ENCODE results near the gene PRB3. TPM values are rescaled to one million over a fixed set of nuclear protein-coding genes. Genes with fewer than 3 reads are reported as not detected.

The PRB3 gene
- total RNA-seq: not detected
- long read RNA-seq: 0 reads

DNA sequence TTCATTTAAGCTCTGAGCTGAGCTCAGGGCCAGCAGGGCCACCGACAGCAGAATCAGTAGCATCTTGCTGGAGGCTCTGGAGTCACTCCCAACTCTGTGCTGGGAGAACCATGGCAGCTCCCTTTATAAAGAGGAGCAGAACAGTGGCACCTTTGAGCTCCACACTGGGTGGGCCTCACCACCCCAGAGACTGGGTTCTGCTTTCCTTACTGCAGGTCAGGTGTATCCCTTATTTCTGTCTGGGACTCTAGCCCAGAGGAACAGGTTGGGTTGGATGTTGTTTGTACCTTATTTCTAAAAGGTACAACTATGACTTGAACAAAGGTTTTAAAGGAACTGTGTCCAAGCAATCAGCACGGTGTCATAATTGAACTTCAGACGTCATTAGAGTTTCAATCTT lies at the start of gene PRB3:
TSS of gene PRB3 (minus strand) at position 101 of the 400 bp plus-strand sequence. CDS start at position 63, 38 bp downstream.
- no peak for DNase-seq (ENCODE audit: missing footprints)
- ATAC-seq: no peak
- intact Hi-C loops (cut with DNase I): no loop called here

GRCh38 chr12:11310336-11310735 lies 40.8 kb upstream of the PRB3 start, which contains the start of gene PRB4:
Gene PRB4 (minus strand): TSS chr12:11310436. CDS start chr12:11310398, 38 bp downstream.
- ATAC-seq (no peak), DNase-seq (ENCODE audit: missing footprints) (no peak)
- intact Hi-C loops (cut with DNase I): no loop called here

GRCh38 chr12:11307143-11307542 lies 37.6 kb upstream of the PRB3 start:
- intact Hi-C loops (cut with DNase I): no loop called here
- DNase-seq (ENCODE audit: missing footprints) (no peak), ATAC-seq (no peak)

GRCh38 chr12:11273449-11273848 lies 3.9 kb upstream of the PRB3 start:
- no peak for DNase-seq (ENCODE audit: missing footprints)
- no peak for ATAC-seq
- intact Hi-C loops (cut with DNase I): no loop called here

DNA sequence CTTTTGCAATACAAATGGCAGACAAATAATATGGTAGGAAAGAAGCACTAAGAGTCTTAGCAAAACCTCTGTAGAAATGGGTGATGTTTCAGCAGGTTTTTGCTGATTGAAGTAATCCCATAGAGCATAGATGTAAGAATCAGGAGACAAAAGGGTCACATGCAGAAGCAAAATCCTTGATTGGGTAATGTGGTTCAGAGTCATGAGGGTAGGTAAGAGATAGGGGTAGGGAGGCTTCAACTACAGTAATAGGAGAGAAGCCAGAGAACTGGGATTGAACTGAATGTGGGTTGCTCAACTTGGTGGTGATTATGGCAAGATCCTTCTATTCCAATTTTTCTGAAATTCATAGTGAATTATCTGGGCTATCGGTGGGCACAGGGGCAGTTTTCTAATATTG lies 5.0 kb downstream of the PRB3 start:
- ATAC-seq (no peak), DNase-seq (ENCODE audit: missing footprints) (no peak)
- intact Hi-C loops (cut with DNase I): no loop called here

- ATAC-seq (no peak), DNase-seq (ENCODE audit: missing footprints) (no peak)
- intact Hi-C loops (cut with DNase I): no loop called here
These were observed 23.0 kb downstream of the PRB3 start for GRCh38 chr12:11246489-11246888.

DNA sequence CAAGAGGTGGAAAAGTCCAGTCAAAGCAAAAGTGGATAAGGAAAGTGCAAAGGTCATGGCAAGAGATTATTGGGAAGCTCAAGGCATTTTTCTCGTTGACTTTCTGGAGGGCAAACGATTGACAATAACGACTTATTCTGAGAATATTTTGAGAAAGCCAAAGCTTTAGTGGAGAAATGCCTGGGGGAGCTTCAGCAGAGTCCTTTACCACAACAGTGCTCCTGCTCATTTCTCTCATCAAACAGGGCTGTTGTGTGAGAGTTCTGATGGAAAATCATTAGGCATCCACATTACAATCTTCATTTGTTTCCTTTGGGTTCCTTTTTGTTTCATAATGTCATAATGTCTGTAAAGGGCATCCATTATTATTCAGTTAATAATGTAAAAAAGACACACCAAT lies 26.9 kb downstream of the PRB3 start:
- no peak for DNase-seq (ENCODE audit: missing footprints)
- intact Hi-C loops (cut with DNase I): no loop called here
- no peak for ATAC-seq

DNA sequence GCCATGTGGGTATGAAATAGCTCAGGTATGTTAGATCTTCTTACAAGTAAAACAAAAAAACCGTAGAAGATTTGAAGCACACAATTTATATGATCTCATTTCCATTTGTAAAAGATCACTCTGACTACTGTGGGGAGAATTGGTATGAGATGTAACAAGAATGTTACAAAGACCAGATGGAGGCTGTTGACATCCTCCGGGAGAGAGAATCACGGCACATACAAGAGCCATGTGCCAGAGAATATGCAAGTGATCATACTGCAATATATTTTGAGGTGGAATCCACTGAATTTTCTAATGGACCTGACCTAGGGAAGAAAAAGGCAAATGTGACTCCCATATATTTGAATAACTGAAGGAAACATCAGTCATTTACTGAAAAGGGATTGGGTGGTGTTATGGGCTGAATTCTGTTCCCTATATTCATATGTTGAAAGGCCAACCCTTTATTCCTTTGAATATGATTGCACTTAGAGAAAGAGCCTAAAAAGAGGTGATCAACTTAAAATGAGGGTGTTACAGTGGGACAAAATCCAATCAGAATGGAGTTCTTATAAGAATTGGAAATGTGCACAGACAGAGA lies 29.1 kb downstream of the PRB3 start:
- ATAC-seq (no peak), DNase-seq (ENCODE audit: missing footprints) (no peak)
- intact Hi-C loops (cut with DNase I): no loop called here

GRCh38 chr12:11238275-11238674 lies 31.2 kb downstream of the PRB3 start:
- intact Hi-C loops (cut with DNase I): no loop called here
- no peak for DNase-seq (ENCODE audit: missing footprints)
- ATAC-seq: no peak

- DNase-seq (ENCODE audit: missing footprints) (no peak), ATAC-seq (no peak)
- intact Hi-C loops (cut with DNase I): no loop called here
These were observed 36.0 kb downstream of the PRB3 start for GRCh38 chr12:11233532-11233931.

GRCh38 chr12:11228296-11228879 lies 41.1 kb downstream of the PRB3 start:
- ATAC-seq (no peak), DNase-seq (ENCODE audit: missing footprints) (no peak)
- intact Hi-C loops (cut with DNase I): no loop called here

DNA sequence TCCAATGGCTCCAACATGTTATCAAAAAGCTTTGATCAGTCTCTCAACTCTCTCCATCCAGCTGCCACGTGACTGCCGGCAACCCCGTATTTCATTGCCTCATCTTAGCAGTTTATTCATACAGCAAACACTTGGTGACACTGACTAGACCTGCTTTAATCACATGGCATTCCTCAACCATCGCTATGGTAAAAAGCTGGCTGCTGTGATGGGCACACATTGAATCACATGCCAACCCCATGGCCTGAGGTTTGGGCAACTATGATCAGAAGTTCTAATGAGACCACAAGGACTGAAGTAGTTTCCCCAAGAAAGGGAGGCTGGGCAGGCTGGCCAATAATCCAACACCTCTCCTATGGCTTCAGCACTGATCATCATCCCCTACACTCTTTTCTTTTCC lies 42.1 kb downstream of the PRB3 start:
- no peak for ATAC-seq
- DNase-seq (ENCODE audit: missing footprints): no peak
- intact Hi-C loops (cut with DNase I): no loop called here

Other genes with a start within 250 kb of the PRB3 start
- 0.49 TPM for gene TAS2R19, start 247.1 kb downstream of the PRB3 start, total RNA-seq
- 0.41 TPM for gene TAS2R31, start 238.3 kb downstream of the PRB3 start, total RNA-seq
- gene TAS2R46, start 207.4 kb downstream of the PRB3 start, total RNA-seq: 0.43 TPM
- gene TAS2R43, start 177.4 kb downstream of the PRB3 start, total RNA-seq: not detected
- 0.27 TPM for gene TAS2R30, start 135.1 kb downstream of the PRB3 start, total RNA-seq
- gene SMIM10L1, start 98.5 kb downstream of the PRB3 start, total RNA-seq: 14.6 TPM
- gene TAS2R42, start 82.8 kb downstream of the PRB3 start, total RNA-seq: not detected
- not detected for gene PRB4, start 40.7 kb upstream of the PRB3 start, total RNA-seq
- gene PRB2, start 125.9 kb upstream of the PRB3 start, total RNA-seq: not detected

Data from Right ventricle myocardium inferior (tissue), 1 donor.